Adrenal gland (tissue), 12 donors: ENCODE measurements around the gene SPANXN5. TPM values are rescaled to one million over a fixed set of nuclear protein-coding genes. Genes with fewer than 3 reads are reported as not detected.
A peak's percentile ranks its signal among the peaks of the same experiment; 100 is the strongest.
"Not testable (repeated sequence)": the region's sequence is repeated elsewhere in the genome, so short reads cannot be mapped to it uniquely, and the experiment has no call there.

ENCODE experiments used
- DNase-seq, 7 donors: peaks; one replicate each; pipeline ENCODE4 v3.0.0-alpha.2; 2019 to 2020
- H3K27ac ChIP-seq, 5 donors: fragments of 200-600 bp; sonication (generic) in 4 of 5; 1 replicate in 3 of 5; 2 replicates in 2 of 5; pipeline versions ENCODE4 v1.5.1 to v1.8.0; 2016 to 2020; ENCODE audit warnings: mild to moderate bottlenecking in 1 of 5
- H3K27me3 ChIP-seq: fragments of 200-600 bp; 2 replicates; pipeline ENCODE4 v1.8.0; 2021
- H3K36me3 ChIP-seq, 2 donors: fragments of 200-600 bp; replicated peaks in 1 of 2; 1 replicate in 1 of 2; 2 replicates in 1 of 2; pipeline versions ENCODE4 v1.5.1 to v1.8.0; 2018 to 2022
- H3K4me1 ChIP-seq, 2 donors: fragments of 200-600 bp; replicated peaks in 1 of 2; 1 replicate in 1 of 2; 2 replicates in 1 of 2; pipeline versions ENCODE4 v1.5.1 to v1.8.0; 2018 to 2021
- H3K4me3 ChIP-seq, 4 donors: fragments of 200-600 bp; sonication (generic) in 3 of 4; one replicate each; pipeline ENCODE4 v1.5.1; 2016 to 2018
- H3K9me3 ChIP-seq, 3 donors: fragments of 200-600 bp; sonication (generic) in 1 of 3; replicated peaks in 1 of 3; 1 replicate in 2 of 3; 2 replicates in 1 of 3; pipeline versions ENCODE4 v1.5.1 to v1.8.0; 2016 to 2021
- CTCF ChIP-seq, 6 experiments: fragments of 450-650 bp in 4 of 6; fragments of 200-600 bp in 2 of 6; sonication (generic) in 1 of 6; IDR thresholded peaks; 1 replicate in 5 of 6; 2 replicates in 1 of 6; pipeline versions ENCODE4 v1.5.1 to v1.8.0; 2016 to 2021; ENCODE audit warnings: antibody characterized with exemption in 6 of 6, mild to moderate bottlenecking in 2 of 6, moderate library complexity in 1 of 6
- POLR2A ChIP-seq, 2 donors: fragments of 450-650 bp; IDR thresholded peaks; one replicate each; pipeline ENCODE4 v1.6.1; 2017; ENCODE audit warnings: antibody characterized with exemption in 2 of 2, mild to moderate bottlenecking in 2 of 2, moderate library complexity in 1 of 2
- WGBS, 4 donors: extraction: QIAGEN DNeasy Blood & Tissue Kit in 2 of 4; methylation state at CpG; one replicate each; pipeline versions ENCODE4 v1.1.5 to v1.1.7; 2013 to 2017; 5-methylcytosine and 5-hydroxymethylcytosine counted together
- intact Hi-C, 2 donors: fragments of 100-400 bp; cut with DNase I; formaldehyde crosslinking; loops; one replicate each; pipeline versions ENCODE4 v1.14.1 to v1.15.0; 2022 to 2023
- polyA plus RNA-seq, 3 donors: library from polyadenylated mRNA; stranded (reverse); fragments of 200-250 nt in 2 of 3; fragments of 350-450 nt in 1 of 3; fragmentation: Illumina TruSeq in 1 of 3; extraction: RNeasy Lipid Tissue Mini Kit (QIAGEN cat#74804) in 1 of 3; gene quantifications; one replicate each; pipeline ENCODE4 v1.2.3, GENCODE V29; 2013 to 2014
- total RNA-seq, 9 donors: library from RNA; depleted of rRNA in 4 of 9; stranded (reverse); fragments of >200 nt in 4 of 9; fragments of 120-200 nt in 1 of 9; fragmentation: NEBNext Ultra II Directional in 1 of 9; extraction: Animal tissue kit (Norgen Biotek cat#: 25700) in 1 of 9; gene quantifications; one replicate each; pipeline versions ENCODE4 v1.1.0 to v1.2.4, GENCODE V29; 2013 to 2023
- donor health status: healthy with polysubstance abuse.
- donor health status: Bipolar disorder and iron deficiency.
- donor health status: DM: yes; HTN: yes; CAD: no.
- donor health status: DM: no; HTN: no; CAD: no.
- donor health status: DM: no; HTN: no; CAD: no.
- donor health status: DM: yes; HTN: yes; CAD: no.

Gene SPANXN5
- total and polyA plus RNA-seq, 12 donors: not detected

- no peaks in the 10 kb centered on the region for H3K36me3 ChIP-seq
- TF ChIP-seq POLR2A (IDR thresholded peaks at IDR 0.05) (no peak), CTCF (IDR thresholded peaks at IDR 0.05) (no peak)
- no peaks in the 10 kb centered on the region for H3K9me3 ChIP-seq
- peaks cover 34% of the 10 kb centered on the region for H3K27me3 ChIP-seq
- no peak for DNase-seq
- H3K27ac ChIP-seq: no peak overlapping the region
- H3K4me1 ChIP-seq: no peaks in the 10 kb centered on the region
- no peak overlapping the region for H3K4me3 ChIP-seq
- WGBS, 4 donors: 71 to 80% (median 75%) methylated on average over 11 of the region's 11 CpGs
- intact Hi-C loops: no loop called here
These were observed 24.0 kb upstream of the SPANXN5 start for GRCh38 chrX:52821079-52821760.

- intact Hi-C loops: no loop called here
- no peaks in the 10 kb centered on the region for H3K36me3 ChIP-seq
- DNase-seq: no peak
- no peaks in the 10 kb centered on the region for H3K4me1 ChIP-seq
- peaks cover 42% of the 10 kb centered on the region for H3K27me3 ChIP-seq
- H3K4me3 ChIP-seq: no peak overlapping the region
- no peaks in the 10 kb centered on the region for H3K9me3 ChIP-seq
- H3K27ac ChIP-seq: no peak overlapping the region
- WGBS, 4 donors: 67 to 77% (median 72%) methylated on average over 3 to 4 of the region's 4 CpGs
- TF ChIP-seq POLR2A (IDR thresholded peaks at IDR 0.05) (no peak), CTCF (IDR thresholded peaks at IDR 0.05) (no peak)
These were observed 22.6 kb upstream of the SPANXN5 start for GRCh38 chrX:52819788-52820187.

GRCh38 chrX:52811065-52811625, 13.9 kb upstream of the SPANXN5 start, which contains the start of gene XAGE5:
XAGE5 (plus strand) TSS chrX:52811287; CDS start chrX:52812567, 1,280 bp downstream.
- peaks cover 29% of the 10 kb centered on the region for H3K27me3 ChIP-seq
- no peak for DNase-seq
- 77 to 90% (median 83%) methylated on average over 13 to 25 of the region's 25 CpGs for WGBS, 4 donors
- H3K9me3 ChIP-seq: no peaks in the 10 kb centered on the region
- no peak within 1 kb of the TSS for H3K27ac ChIP-seq
- intact Hi-C loops: no loop called here
- H3K36me3 ChIP-seq: no peaks in the 10 kb centered on the region
- no peak within 1 kb of the TSS for H3K4me3 ChIP-seq
- no peaks in the 10 kb centered on the region for H3K4me1 ChIP-seq
- no peak for TF ChIP-seq POLR2A (IDR thresholded peaks at IDR 0.05)
- no peak for TF ChIP-seq CTCF (IDR thresholded peaks at IDR 0.05)

GRCh38 chrX:52804876-52805275, 7.6 kb upstream of the SPANXN5 start:
- H3K4me1 ChIP-seq, H3K27ac ChIP-seq, H3K36me3 ChIP-seq, H3K9me3 ChIP-seq, H3K27me3 ChIP-seq, intact Hi-C loops, H3K4me3 ChIP-seq: not testable (repeated sequence)
- DNase-seq: peak in 1 of 7 donors; percentile 4
- WGBS, 4 donors: 39 to 71% (median 45%) methylated on average over 1 to 2 of the region's 2 CpGs

GRCh38 chrX:52773504-52773903, 23.7 kb downstream of the SPANXN5 start:
- H3K9me3 ChIP-seq, DNase-seq: not testable (repeated sequence)
- WGBS, 4 donors: 77 to 84% (median 80%) methylated on average over 8 to 9 of the region's 11 CpGs

GRCh38 chrX:52765983-52766382, 31.2 kb downstream of the SPANXN5 start:
- H3K4me1 ChIP-seq, H3K4me3 ChIP-seq, H3K27ac ChIP-seq, intact Hi-C loops, H3K27me3 ChIP-seq, H3K36me3 ChIP-seq, H3K9me3 ChIP-seq, DNase-seq: not testable (repeated sequence)
- 82 to 88% methylated on average over 2 to 3 of the region's 5 CpGs; no CpG with 5 or more reads in 2 of the 4 donors for WGBS, 4 donors

More at GRCh38 chrX:52773504-52773903, 23.7 kb downstream of the SPANXN5 start:
- H3K36me3 ChIP-seq, H3K27me3 ChIP-seq, intact Hi-C loops, H3K4me3 ChIP-seq, H3K27ac ChIP-seq, H3K4me1 ChIP-seq: not testable (repeated sequence)

GRCh38 chrX:52750952-52751351, 46.3 kb downstream of the SPANXN5 start, which contains the start of gene SSX2B:
SSX2B (plus strand) TSS chrX:52751252; CDS start chrX:52752681, 1,429 bp downstream.
- DNase-seq, H3K27ac ChIP-seq, intact Hi-C loops, H3K4me3 ChIP-seq, H3K27me3 ChIP-seq, H3K36me3 ChIP-seq, H3K4me1 ChIP-seq, H3K9me3 ChIP-seq: not testable (repeated sequence)
- no CpG with 5 or more reads among the region's 13 CpGs for WGBS, 4 donors
